ENCODE data around the gene APLF.

- TF ChIP-seq CTCF (conservative IDR thresholded peaks at IDR 0.05; ENCODE audit: low read length) (no peak), EZH2phosphoT487 (IDR thresholded peaks at IDR 0.05; ENCODE audit: borderline replicate concordance, low read depth, low read length) (no peak)
These were observed 93.2 kb downstream of the APLF start for GRCh38 chr2:68560545-68560944.

Measured in OCI-LY7 (cell line).